Osteocyte (in vitro differentiated cells): ENCODE results near the gene SLC13A5. TPM values are rescaled to one million over a fixed set of nuclear protein-coding genes. Genes with fewer than 3 reads are reported as not detected.
A peak's percentile ranks its signal among the peaks of the same experiment; 100 is the strongest.

Experiments
- DNase-seq: peaks from one replicate; pipeline ENCODE4 v3.0.0; 2021; ENCODE audit warnings: mixed read lengths; ENCODE audit not compliant: unreplicated experiment; ENCODE audit errors: extremely low spot score
- H3K27ac Mint-ChIP-seq: one replicate; pipeline ENCODE4 v1.8.0; 2021; ENCODE audit warnings: mild to moderate bottlenecking, mixed read lengths; ENCODE audit not compliant: unreplicated experiment
- H3K27me3 Mint-ChIP-seq: one replicate; pipeline ENCODE4 v1.8.0; 2021; ENCODE audit warnings: mixed read lengths; ENCODE audit not compliant: unreplicated experiment
- H3K36me3 Mint-ChIP-seq: one replicate; pipeline ENCODE4 v1.8.0; 2021; ENCODE audit warnings: mixed read lengths; ENCODE audit not compliant: unreplicated experiment
- H3K4me1 Mint-ChIP-seq: one replicate; pipeline ENCODE4 v1.8.0; 2021; ENCODE audit warnings: mixed read lengths; ENCODE audit not compliant: unreplicated experiment
- H3K4me3 Mint-ChIP-seq: one replicate; pipeline ENCODE4 v1.8.0; 2021; ENCODE audit warnings: mild to moderate bottlenecking, moderate library complexity, mixed read lengths; ENCODE audit not compliant: unreplicated experiment
- H3K9me3 Mint-ChIP-seq: one replicate; pipeline ENCODE4 v1.8.0; 2021; ENCODE audit warnings: mixed read lengths; ENCODE audit not compliant: unreplicated experiment
- CTCF ChIP-seq: fragments of 200-600 bp; sonication (generic); IDR thresholded peaks from 2 replicates; pipeline ENCODE4 v1.5.0; 2021; ENCODE audit warnings: antibody characterized with exemption, mild to moderate bottlenecking, moderate library complexity
- total RNA-seq: library from RNA; stranded (reverse); gene quantifications from 2 replicates; pipeline ENCODE4 v1.2.1, GENCODE V29; 2021

Gene SLC13A5
- total RNA-seq, 1 donor from 2014 or later: not detected

GRCh38 chr17:6639586-6640535 is 73.3 kb downstream of the SLC13A5 start:
- Mint-ChIP-seq H3K9me3 (no peaks in the 10 kb centered on the region), H3K27me3 (no peaks in the 10 kb centered on the region), H3K4me1 (peaks cover 38% of the 10 kb centered on the region), H3K27ac (peak overlapping the region; percentile 99), H3K4me3 (peak overlapping the region; percentile 93), H3K36me3 (peaks cover 10% of the 10 kb centered on the region)
- peak; percentile 88 for DNase-seq
- TF ChIP-seq CTCF: no peak

GRCh38 chr17:6639014-6639585 is 74.1 kb downstream of the SLC13A5 start:
- no peak for DNase-seq
- peaks cover 15% of the 10 kb centered on the region for H3K36me3 Mint-ChIP-seq
- H3K27me3 Mint-ChIP-seq: no peaks in the 10 kb centered on the region
- peak overlapping the region; percentile 93 for H3K4me3 Mint-ChIP-seq
- H3K9me3 Mint-ChIP-seq: no peaks in the 10 kb centered on the region
- no peak for TF ChIP-seq CTCF
- peak overlapping the region; percentile 99 for H3K27ac Mint-ChIP-seq
- H3K4me1 Mint-ChIP-seq: peaks cover 38% of the 10 kb centered on the region

- peaks cover 37% of the 10 kb centered on the region for H3K4me1 Mint-ChIP-seq
- H3K4me3 Mint-ChIP-seq: peak overlapping the region; percentile 93
- H3K27ac Mint-ChIP-seq: peak overlapping the region; percentile 50
- peaks cover 19% of the 10 kb centered on the region for H3K36me3 Mint-ChIP-seq
- no peaks in the 10 kb centered on the region for H3K27me3 Mint-ChIP-seq
- peaks cover 4% of the 10 kb centered on the region for H3K9me3 Mint-ChIP-seq
- TF ChIP-seq CTCF: no peak
- no peak for DNase-seq
These were observed 74.9 kb downstream of the SLC13A5 start for GRCh38 chr17:6638046-6638908.

GRCh38 chr17:6637458-6637840 is 75.7 kb downstream of the SLC13A5 start:
- no peak for TF ChIP-seq CTCF
- no peak overlapping the region for H3K4me3 Mint-ChIP-seq
- peaks cover 5% of the 10 kb centered on the region for H3K9me3 Mint-ChIP-seq
- no peaks in the 10 kb centered on the region for H3K27me3 Mint-ChIP-seq
- no peak overlapping the region for H3K27ac Mint-ChIP-seq
- peaks cover 30% of the 10 kb centered on the region for H3K4me1 Mint-ChIP-seq
- no peak for DNase-seq
- H3K36me3 Mint-ChIP-seq: peaks cover 21% of the 10 kb centered on the region
